Measurements from ENCODE around the gene LAPTM4A.
A peak's percentile ranks its signal among the peaks of the same experiment; 100 is the strongest.

LAPTM4A gene

DNA sequence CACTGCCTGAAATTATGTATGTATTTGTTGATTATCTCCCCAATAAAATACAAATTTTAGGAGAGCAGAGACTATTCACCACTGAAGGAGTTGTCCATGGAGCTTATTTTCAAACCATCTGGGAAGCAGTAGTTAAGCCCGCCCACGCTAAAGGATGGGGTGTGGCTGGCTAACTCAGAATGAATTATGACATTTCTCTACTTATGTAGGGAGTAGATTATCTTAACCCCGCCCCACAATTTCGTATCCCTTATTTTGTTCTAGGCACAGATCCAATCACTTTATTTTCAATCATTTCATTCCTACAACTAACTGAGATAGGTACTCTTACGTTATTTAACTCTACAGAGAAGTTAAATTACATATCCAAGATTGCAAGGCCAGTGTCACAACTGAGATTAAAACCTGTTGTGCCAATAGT lies 1.4 kb upstream of the LAPTM4A start:
- WGBS (ENCODE audit: extremely low coverage, insufficient coverage, low lambda C conversion rate), result no CpG with 5 or more reads among the region's 5 CpGs
- no peak overlapping the region for H2BK120ac ChIP-seq (ENCODE audit: low read depth, low read length)
- peak overlapping the region; percentile 80 for H3K9ac ChIP-seq (ENCODE audit: low read length)
- H3K18ac ChIP-seq (ENCODE audit: low read length), result no peak overlapping the region
- H3K4me3 ChIP-seq (ENCODE audit: low read length), result no peak overlapping the region
- H3K4me1 ChIP-seq (ENCODE audit: control insufficient read depth, low read depth, low read length), result no peaks in the 10 kb centered on the region
- no peak for DNase-seq
- H3K23ac ChIP-seq (ENCODE audit: low read length), result no peak overlapping the region
- H3K4me2 ChIP-seq (ENCODE audit: low read length), result peak overlapping the region; percentile 75
- peak overlapping the region; percentile 26 for H3K27ac ChIP-seq (ENCODE audit: low read depth, low read length)
- no peak overlapping the region for H4K8ac ChIP-seq (ENCODE audit: low read depth, low read length)
- peaks cover 32% of the 10 kb centered on the region for H3K79me2 ChIP-seq (ENCODE audit: control insufficient read depth, insufficient read depth, low read length)
- H3K36me3 ChIP-seq (ENCODE audit: control insufficient read depth, insufficient read depth, low read length), result no peaks in the 10 kb centered on the region
- H3K56ac ChIP-seq (ENCODE audit: low read length), result peak overlapping the region; percentile 85
- H2BK5ac ChIP-seq (ENCODE audit: low read length), result no peak overlapping the region
- H2AK5ac ChIP-seq (ENCODE audit: low read length), result peak overlapping the region; percentile 12
- no peak overlapping the region for H3K4ac ChIP-seq (ENCODE audit: low read depth, low read length)
- no peaks in the 10 kb centered on the region for H3K27me3 ChIP-seq (ENCODE audit: insufficient read depth, low read length, poor library complexity)
- no peaks in the 10 kb centered on the region for H3K79me1 ChIP-seq (ENCODE audit: low read length)
- peak overlapping the region; percentile 19 for H2BK15ac ChIP-seq (replicated peaks; ENCODE audit: low read depth)
- no peak overlapping the region for H4K5ac ChIP-seq (ENCODE audit: low read length)

DNA sequence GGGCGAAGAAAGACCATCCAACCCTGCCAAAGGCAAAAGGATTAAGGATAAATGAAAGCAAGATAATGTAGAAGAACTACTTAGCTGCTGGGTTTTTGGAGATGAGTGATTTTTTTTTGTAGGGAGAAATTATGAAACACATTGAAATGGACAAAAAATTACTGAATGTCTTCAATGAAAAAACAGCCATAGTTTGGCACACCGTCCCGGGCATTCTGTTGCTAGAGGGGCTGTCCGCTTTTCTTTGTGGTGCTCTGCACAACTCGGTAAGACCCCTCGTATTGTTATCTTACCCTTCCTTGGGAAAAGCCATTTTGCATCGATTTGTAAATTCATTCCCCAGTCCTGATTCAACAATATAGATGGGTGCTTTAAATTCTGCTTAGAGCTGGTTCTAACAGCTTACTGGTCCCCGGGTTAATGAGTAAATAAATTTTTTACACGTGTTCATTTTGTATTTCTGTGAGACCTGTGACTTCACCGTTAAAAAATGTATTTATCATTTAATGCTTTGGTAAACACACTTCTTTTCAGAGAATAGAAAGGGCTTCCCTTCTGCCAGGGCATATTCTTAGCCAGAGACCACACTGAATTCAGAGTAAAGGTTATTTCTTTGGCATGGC lies 912 bp upstream of the LAPTM4A start:
- H2BK5ac ChIP-seq (ENCODE audit: low read length), result peak overlapping the region; percentile 54
- H3K23ac ChIP-seq (ENCODE audit: low read length), result no peak overlapping the region
- H3K27ac ChIP-seq (ENCODE audit: low read depth, low read length), result peak overlapping the region; percentile 63
- peak overlapping the region; percentile 85 for H3K56ac ChIP-seq (ENCODE audit: low read length)
- H2BK15ac ChIP-seq (replicated peaks; ENCODE audit: low read depth), result no peak overlapping the region
- H3K36me3 ChIP-seq (ENCODE audit: control insufficient read depth, insufficient read depth, low read length), result no peaks in the 10 kb centered on the region
- peaks cover 36% of the 10 kb centered on the region for H3K79me2 ChIP-seq (ENCODE audit: control insufficient read depth, insufficient read depth, low read length)
- no peak overlapping the region for H3K18ac ChIP-seq (ENCODE audit: low read length)
- H3K27me3 ChIP-seq (ENCODE audit: insufficient read depth, low read length, poor library complexity), result no peaks in the 10 kb centered on the region
- peak overlapping the region; percentile 80 for H3K9ac ChIP-seq (ENCODE audit: low read length)
- DNase-seq, result peak; percentile 28
- no CpG with 5 or more reads among the region's 10 CpGs for WGBS (ENCODE audit: extremely low coverage, insufficient coverage, low lambda C conversion rate)
- peak overlapping the region; percentile 78 for H3K4ac ChIP-seq (ENCODE audit: low read depth, low read length)
- no peaks in the 10 kb centered on the region for H3K4me1 ChIP-seq (ENCODE audit: control insufficient read depth, low read depth, low read length)
- no peak overlapping the region for H4K8ac ChIP-seq (ENCODE audit: low read depth, low read length)
- no peak overlapping the region for H2BK120ac ChIP-seq (ENCODE audit: low read depth, low read length)
- H2AK5ac ChIP-seq (ENCODE audit: low read length), result no peak overlapping the region
- H3K4me2 ChIP-seq (ENCODE audit: low read length), result peak overlapping the region; percentile 75
- H3K79me1 ChIP-seq (ENCODE audit: low read length), result no peaks in the 10 kb centered on the region
- H3K4me3 ChIP-seq (ENCODE audit: low read length), result peak overlapping the region; percentile 44
- H4K5ac ChIP-seq (ENCODE audit: low read length), result no peak overlapping the region

DNA sequence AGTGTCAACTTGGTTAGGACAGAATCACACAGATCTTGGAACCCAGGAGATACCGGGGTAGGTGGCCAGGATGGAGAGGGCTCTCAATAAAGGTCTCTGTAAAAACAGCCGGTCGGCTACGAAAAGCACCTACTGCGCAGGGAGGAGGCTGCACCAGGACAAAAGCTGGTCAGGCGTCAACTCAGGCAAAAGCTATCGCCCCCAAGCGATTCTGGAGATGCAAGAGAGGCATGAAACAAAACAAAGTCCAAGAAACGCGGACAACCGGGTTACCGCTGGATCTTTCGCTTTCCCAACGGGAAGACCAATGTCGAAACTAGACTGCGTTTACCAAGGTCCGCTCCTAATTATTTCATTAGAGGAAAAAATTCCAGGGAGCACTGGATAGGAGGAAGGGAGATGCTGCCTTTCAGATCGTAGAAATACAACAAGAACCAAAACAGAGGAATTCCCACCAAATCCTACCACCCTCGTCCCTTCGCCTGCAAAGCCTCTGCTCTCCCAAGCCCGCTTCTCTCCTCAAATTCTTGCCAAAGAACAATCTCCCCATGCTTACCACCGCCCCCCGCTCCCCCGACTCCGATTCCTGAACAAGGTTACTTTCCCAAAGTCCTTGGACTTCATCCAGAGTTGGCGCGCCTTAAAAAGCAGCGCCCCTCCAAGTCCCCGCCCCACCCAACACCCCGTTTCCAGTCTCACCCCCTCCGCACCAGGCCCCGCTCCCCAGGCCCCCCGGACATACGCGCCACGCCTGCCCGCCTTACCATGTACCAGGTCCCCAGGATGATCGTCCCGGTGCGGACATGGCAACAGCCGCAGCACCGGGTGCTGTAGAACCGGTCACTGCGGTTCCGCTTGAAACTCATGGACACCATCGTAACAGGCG lies 539 bp downstream of the LAPTM4A start:
- H3K36me3 ChIP-seq (ENCODE audit: control insufficient read depth, insufficient read depth, low read length), result no peaks in the 10 kb centered on the region

DNA sequence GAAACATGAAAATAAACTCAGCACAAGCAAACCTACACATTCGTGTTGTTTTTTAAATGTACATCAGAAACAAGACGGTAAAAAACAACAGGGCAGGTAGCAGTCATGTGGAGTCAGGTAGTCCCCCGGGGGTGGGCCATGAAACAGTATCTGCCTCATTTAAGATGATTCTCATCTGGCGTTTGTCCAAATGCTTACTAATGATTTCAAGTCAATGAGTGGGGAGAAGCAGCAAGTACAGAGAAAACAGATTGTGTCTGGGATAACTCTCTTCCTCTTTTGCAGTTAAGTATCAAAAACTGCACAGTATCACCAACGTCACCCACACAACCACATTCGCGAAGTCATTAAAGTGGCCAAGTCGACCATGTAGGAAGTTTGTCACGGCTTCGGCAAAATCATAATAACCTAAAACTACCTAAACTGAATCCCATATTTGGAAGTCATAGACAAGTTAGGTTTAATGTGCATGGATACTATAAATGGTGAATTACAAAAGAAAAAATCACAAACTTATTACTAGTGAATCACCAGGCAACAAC lies 1.3 kb downstream of the LAPTM4A start:
- Histone ChIP-seq H3K4ac (ENCODE audit: low read depth, low read length) (no peak overlapping the region), H3K27ac (ENCODE audit: low read depth, low read length) (peak overlapping the region; percentile 51)

More for the DNA sequence above, 539 bp downstream of the LAPTM4A start:
- WGBS (ENCODE audit: extremely low coverage, insufficient coverage, low lambda C conversion rate), result no CpG with 5 or more reads among the region's 47 CpGs
- H3K9ac ChIP-seq (ENCODE audit: low read length), result peak overlapping the region; percentile 98
- no peaks in the 10 kb centered on the region for H3K79me1 ChIP-seq (ENCODE audit: low read length)
- H3K27ac ChIP-seq (ENCODE audit: low read depth, low read length), result peak overlapping the region; percentile 64
- no peak overlapping the region for H4K8ac ChIP-seq (ENCODE audit: low read depth, low read length)
- peak overlapping the region; percentile 3 for H2BK120ac ChIP-seq (ENCODE audit: low read depth, low read length)
- peak overlapping the region; percentile 77 for H3K18ac ChIP-seq (ENCODE audit: low read length)
- peak overlapping the region; percentile 65 for H2BK5ac ChIP-seq (ENCODE audit: low read length)
- H3K4me1 ChIP-seq (ENCODE audit: control insufficient read depth, low read depth, low read length), result no peaks in the 10 kb centered on the region
- peak overlapping the region; percentile 96 for H3K56ac ChIP-seq (ENCODE audit: low read length)
- peak overlapping the region; percentile 42 for H2AK5ac ChIP-seq (ENCODE audit: low read length)
- no peak overlapping the region for H2BK15ac ChIP-seq (replicated peaks; ENCODE audit: low read depth)
- peak overlapping the region; percentile 90 for H3K23ac ChIP-seq (ENCODE audit: low read length)
- H3K4ac ChIP-seq (ENCODE audit: low read depth, low read length), result peak overlapping the region; percentile 95
- peak overlapping the region; percentile 83 for H3K4me2 ChIP-seq (ENCODE audit: low read length)
- H3K79me2 ChIP-seq (ENCODE audit: control insufficient read depth, insufficient read depth, low read length), result peaks cover 44% of the 10 kb centered on the region
- H4K5ac ChIP-seq (ENCODE audit: low read length), result peak overlapping the region; percentile 27
- H3K27me3 ChIP-seq (ENCODE audit: insufficient read depth, low read length, poor library complexity), result no peaks in the 10 kb centered on the region
- H3K4me3 ChIP-seq (ENCODE audit: low read length), result peak overlapping the region; percentile 96
- peak; percentile 89 for DNase-seq

DNA sequence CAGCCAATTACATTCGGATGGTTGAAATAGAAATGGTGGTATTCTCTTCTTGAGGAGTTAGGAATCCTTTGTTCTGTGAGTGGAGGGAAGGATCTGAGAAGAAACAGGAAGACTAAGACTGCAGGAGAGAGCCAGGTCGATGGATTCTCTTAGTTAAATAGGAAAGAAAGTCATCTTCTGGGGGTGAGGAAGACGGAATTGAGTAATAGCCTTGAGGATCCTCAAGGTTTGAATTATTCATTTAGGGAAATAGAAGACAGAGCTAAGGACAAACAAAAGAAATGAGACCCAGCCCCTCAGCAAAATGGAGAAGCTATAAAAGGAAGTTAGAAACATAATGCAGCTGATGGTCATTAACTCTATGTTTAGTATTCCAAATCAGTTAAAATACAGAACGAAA lies 1.8 kb downstream of the LAPTM4A start:
- no peaks in the 10 kb centered on the region for H3K36me3 ChIP-seq (ENCODE audit: control insufficient read depth, insufficient read depth, low read length)
- peaks cover 53% of the 10 kb centered on the region for H3K79me2 ChIP-seq (ENCODE audit: control insufficient read depth, insufficient read depth, low read length)
- peak overlapping the region; percentile 96 for H3K4me3 ChIP-seq (ENCODE audit: low read length)
- H2BK15ac ChIP-seq (replicated peaks; ENCODE audit: low read depth), result no peak overlapping the region
- no peaks in the 10 kb centered on the region for H3K4me1 ChIP-seq (ENCODE audit: control insufficient read depth, low read depth, low read length)
- H3K27ac ChIP-seq (ENCODE audit: low read depth, low read length), result peak overlapping the region; percentile 66
- no peaks in the 10 kb centered on the region for H3K27me3 ChIP-seq (ENCODE audit: insufficient read depth, low read length, poor library complexity)
- H4K5ac ChIP-seq (ENCODE audit: low read length), result no peak overlapping the region
- no peak overlapping the region for H2AK5ac ChIP-seq (ENCODE audit: low read length)
- no CpG with 5 or more reads among the region's 4 CpGs for WGBS (ENCODE audit: extremely low coverage, insufficient coverage, low lambda C conversion rate)
- H3K4me2 ChIP-seq (ENCODE audit: low read length), result peak overlapping the region; percentile 83
- DNase-seq, result peak; percentile 38
- H3K4ac ChIP-seq (ENCODE audit: low read depth, low read length), result no peak overlapping the region
- H2BK5ac ChIP-seq (ENCODE audit: low read length), result peak overlapping the region; percentile 8
- peak overlapping the region; percentile 96 for H3K56ac ChIP-seq (ENCODE audit: low read length)
- no peak overlapping the region for H4K8ac ChIP-seq (ENCODE audit: low read depth, low read length)
- no peaks in the 10 kb centered on the region for H3K79me1 ChIP-seq (ENCODE audit: low read length)
- H3K9ac ChIP-seq (ENCODE audit: low read length), result peak overlapping the region; percentile 98
- peak overlapping the region; percentile 64 for H3K18ac ChIP-seq (ENCODE audit: low read length)
- no peak overlapping the region for H2BK120ac ChIP-seq (ENCODE audit: low read depth, low read length)
- H3K23ac ChIP-seq (ENCODE audit: low read length), result no peak overlapping the region

More for the DNA sequence above, 1.3 kb downstream of the LAPTM4A start:
- no peak overlapping the region for H4K8ac ChIP-seq (ENCODE audit: low read depth, low read length)
- no peak overlapping the region for H2BK5ac ChIP-seq (ENCODE audit: low read length)
- H3K4me3 ChIP-seq (ENCODE audit: low read length), result peak overlapping the region; percentile 96
- peak overlapping the region; percentile 98 for H3K9ac ChIP-seq (ENCODE audit: low read length)
- peak overlapping the region; percentile 83 for H3K4me2 ChIP-seq (ENCODE audit: low read length)
- no peak overlapping the region for H2BK15ac ChIP-seq (replicated peaks; ENCODE audit: low read depth)
- H3K4me1 ChIP-seq (ENCODE audit: control insufficient read depth, low read depth, low read length), result no peaks in the 10 kb centered on the region
- H3K23ac ChIP-seq (ENCODE audit: low read length), result no peak overlapping the region
- no peaks in the 10 kb centered on the region for H3K27me3 ChIP-seq (ENCODE audit: insufficient read depth, low read length, poor library complexity)
- no peak for DNase-seq
- no peak overlapping the region for H2AK5ac ChIP-seq (ENCODE audit: low read length)
- peak overlapping the region; percentile 96 for H3K56ac ChIP-seq (ENCODE audit: low read length)
- peaks cover 49% of the 10 kb centered on the region for H3K79me2 ChIP-seq (ENCODE audit: control insufficient read depth, insufficient read depth, low read length)
- no peak overlapping the region for H2BK120ac ChIP-seq (ENCODE audit: low read depth, low read length)
- H3K18ac ChIP-seq (ENCODE audit: low read length), result peak overlapping the region; percentile 77
- no peak overlapping the region for H4K5ac ChIP-seq (ENCODE audit: low read length)
- no CpG with 5 or more reads among the region's 10 CpGs for WGBS (ENCODE audit: extremely low coverage, insufficient coverage, low lambda C conversion rate)
- H3K79me1 ChIP-seq (ENCODE audit: low read length), result no peaks in the 10 kb centered on the region
- H3K36me3 ChIP-seq (ENCODE audit: control insufficient read depth, insufficient read depth, low read length), result no peaks in the 10 kb centered on the region

All from mesendoderm (in vitro differentiated cells).